ENCODE results near the gene SDK1.

SDK1 gene

DNA sequence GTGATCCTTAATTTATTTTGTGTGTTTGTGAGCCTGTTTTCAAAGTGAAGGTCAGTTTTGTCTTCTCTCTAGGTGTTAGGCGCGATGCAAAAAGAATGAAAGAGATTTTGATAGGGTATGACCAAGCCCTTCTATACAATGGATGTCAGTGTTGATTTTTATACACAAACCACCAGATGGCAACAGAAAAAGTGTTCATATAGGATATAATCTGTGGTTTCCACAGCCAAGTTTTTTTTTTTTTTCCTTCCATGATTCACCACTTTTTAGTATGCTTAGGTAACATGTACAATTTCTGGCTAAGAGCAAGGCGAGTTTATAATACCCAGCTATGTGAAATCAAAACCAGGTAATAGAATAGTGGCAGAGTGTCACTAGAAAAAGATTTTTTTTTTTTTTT, 8.1 kb downstream of the SDK1 start:
- CTCF ChIA-PET, result interaction anchor here (0.6 to 0.7 kb wide), 2 partner anchors 578 to 979 kb away, joined by 3 to 4 read pairs; no protein-coding TSS in a partner anchor
- POLR2A ChIA-PET (ENCODE audit: low non-redundant PET), result no interaction called here

GRCh38 chr7:3309956-3310355, 8.9 kb downstream of the SDK1 start:
- H3K27ac ChIP-seq, result no peak overlapping the region
- no peak for TF ChIP-seq CTCF (conservative IDR thresholded peaks at IDR 0.05; ENCODE audit: low read depth)
- POLR2A ChIA-PET (ENCODE audit: low non-redundant PET), result no interaction called here
- CTCF ChIA-PET, result interaction anchor here (0.5 to 0.6 kb wide), 3 partner anchors 20 to 577 kb away, joined by 3 to 5 read pairs (median 3); no protein-coding TSS in a partner anchor
- DNase-seq (ENCODE audit: low spot score), result no peak

More for the DNA sequence above, 8.1 kb downstream of the SDK1 start:
- H3K27ac ChIP-seq, result no peak overlapping the region
- peak; percentile 59 for DNase-seq (ENCODE audit: low spot score)
- no peak for TF ChIP-seq CTCF (conservative IDR thresholded peaks at IDR 0.05; ENCODE audit: low read depth)

- no peak overlapping the region for H3K27ac ChIP-seq
- ChIA-PET POLR2A (ENCODE audit: low non-redundant PET) (no interaction called here), CTCF (no interaction called here)
- no peak for TF ChIP-seq CTCF (conservative IDR thresholded peaks at IDR 0.05; ENCODE audit: low read depth)
- peak; percentile 30 for DNase-seq (ENCODE audit: low spot score)
Observed at GRCh38 chr7:3310884-3311283, 9.8 kb downstream of the SDK1 start.

DNA sequence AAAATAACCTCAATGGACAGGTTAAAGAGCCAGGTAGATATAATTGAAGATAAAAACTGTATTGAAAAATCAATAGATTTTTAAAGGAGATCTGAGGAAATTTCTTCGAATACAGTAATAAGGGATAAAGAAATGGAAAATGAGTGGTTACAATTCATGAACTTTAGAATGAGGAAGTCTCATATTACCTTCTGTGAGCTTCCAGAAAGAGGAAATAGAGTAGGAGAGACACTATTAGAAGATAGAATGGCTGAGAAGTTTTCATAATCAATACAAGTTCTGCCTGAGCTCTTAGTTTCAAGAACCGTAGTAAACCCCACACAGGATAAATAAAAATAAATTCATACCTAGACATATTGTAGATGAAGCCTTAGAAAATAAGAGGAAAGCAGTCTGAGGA, 11.5 kb downstream of the SDK1 start:
- DNase-seq (ENCODE audit: low spot score), result no peak
- TF ChIP-seq CTCF (conservative IDR thresholded peaks at IDR 0.05; ENCODE audit: low read depth), result no peak
- ChIA-PET CTCF (no interaction called here), POLR2A (ENCODE audit: low non-redundant PET) (no interaction called here)
- no peak overlapping the region for H3K27ac ChIP-seq

- no peak for TF ChIP-seq CTCF (conservative IDR thresholded peaks at IDR 0.05; ENCODE audit: low read depth)
- DNase-seq (ENCODE audit: low spot score), result no peak
- CTCF ChIA-PET, result no interaction called here
Observed at GRCh38 chr7:3318874-3319273, 17.8 kb downstream of the SDK1 start.

GRCh38 chr7:3321206-3321605, 20.2 kb downstream of the SDK1 start:
- ChIA-PET CTCF (no interaction called here), POLR2A (ENCODE audit: low non-redundant PET) (no interaction called here)
- no peak overlapping the region for H3K27ac ChIP-seq
- no peak for TF ChIP-seq CTCF (conservative IDR thresholded peaks at IDR 0.05; ENCODE audit: low read depth)
- no peak for DNase-seq (ENCODE audit: low spot score)

More at GRCh38 chr7:3318874-3319273, 17.8 kb downstream of the SDK1 start:
- POLR2A ChIA-PET (ENCODE audit: low non-redundant PET), result no interaction called here
- no peak overlapping the region for H3K27ac ChIP-seq

GRCh38 chr7:3321745-3322144, 20.7 kb downstream of the SDK1 start:
- no peak for DNase-seq (ENCODE audit: low spot score)
- no peak for TF ChIP-seq CTCF (conservative IDR thresholded peaks at IDR 0.05; ENCODE audit: low read depth)
- ChIA-PET CTCF (no interaction called here), POLR2A (ENCODE audit: low non-redundant PET) (no interaction called here)
- H3K27ac ChIP-seq, result no peak overlapping the region
